Measurements from ENCODE around the gene FAM3A.
A peak's percentile ranks its signal among the peaks of the same experiment; 100 is the strongest.

FAM3A gene

DNA sequence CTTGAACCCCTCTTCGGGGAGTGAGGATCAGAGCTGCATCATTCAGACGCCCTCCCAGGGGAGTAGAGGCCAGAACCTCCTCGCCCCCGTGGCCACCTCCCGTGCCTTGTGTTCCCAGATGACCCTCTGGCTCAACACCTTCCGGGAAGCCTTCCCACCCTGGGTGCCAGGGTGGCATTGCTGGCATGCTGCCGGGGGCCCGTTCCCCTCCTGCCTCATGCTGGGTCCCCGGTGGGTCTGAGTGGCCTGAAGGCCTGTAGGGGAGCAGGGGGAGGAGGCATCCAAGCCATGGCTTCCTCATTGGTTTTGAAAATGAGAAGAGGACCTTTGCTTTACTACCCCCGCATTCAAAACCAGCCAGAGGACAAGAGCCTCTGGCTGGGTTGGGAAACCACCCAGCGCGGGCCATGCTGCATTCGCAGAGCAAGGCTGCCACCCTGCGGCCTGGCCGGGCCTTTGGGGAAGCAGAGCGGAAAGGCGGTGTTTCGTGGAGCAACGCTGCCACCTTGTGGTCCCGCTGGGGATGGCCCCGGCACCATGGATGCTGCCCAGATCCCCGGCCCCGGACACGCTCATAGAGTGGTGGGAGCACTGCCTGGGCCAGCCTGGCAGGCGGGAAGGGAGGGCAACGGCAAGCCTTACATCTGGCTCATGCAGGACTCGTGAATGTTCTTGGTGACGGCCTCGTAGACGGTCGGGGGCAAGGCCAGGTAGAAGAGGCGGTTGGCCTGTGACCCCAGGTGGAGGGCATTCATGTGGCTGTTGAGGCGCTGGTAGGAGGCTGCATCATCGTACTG is 18.7 kb upstream of the FAM3A start:
- peak; percentile 78 to 86 for DNase-seq (ENCODE audit: low read depth in 2 of 2)

GRCh38 chrX:154532690-154533089 is 16.7 kb upstream of the FAM3A start:
- DNase-seq (ENCODE audit: low read depth in 2 of 2), result no peak

GRCh38 chrX:154531626-154532025 is 15.6 kb upstream of the FAM3A start:
- DNase-seq (ENCODE audit: low read depth in 2 of 2), result no peak

- no peak for DNase-seq (ENCODE audit: low read depth in 2 of 2)
Observed at GRCh38 chrX:154530286-154530685, 14.3 kb upstream of the FAM3A start.

GRCh38 chrX:154529206-154529612 is 13.2 kb upstream of the FAM3A start:
- no peak for DNase-seq (ENCODE audit: low read depth in 2 of 2)

DNA sequence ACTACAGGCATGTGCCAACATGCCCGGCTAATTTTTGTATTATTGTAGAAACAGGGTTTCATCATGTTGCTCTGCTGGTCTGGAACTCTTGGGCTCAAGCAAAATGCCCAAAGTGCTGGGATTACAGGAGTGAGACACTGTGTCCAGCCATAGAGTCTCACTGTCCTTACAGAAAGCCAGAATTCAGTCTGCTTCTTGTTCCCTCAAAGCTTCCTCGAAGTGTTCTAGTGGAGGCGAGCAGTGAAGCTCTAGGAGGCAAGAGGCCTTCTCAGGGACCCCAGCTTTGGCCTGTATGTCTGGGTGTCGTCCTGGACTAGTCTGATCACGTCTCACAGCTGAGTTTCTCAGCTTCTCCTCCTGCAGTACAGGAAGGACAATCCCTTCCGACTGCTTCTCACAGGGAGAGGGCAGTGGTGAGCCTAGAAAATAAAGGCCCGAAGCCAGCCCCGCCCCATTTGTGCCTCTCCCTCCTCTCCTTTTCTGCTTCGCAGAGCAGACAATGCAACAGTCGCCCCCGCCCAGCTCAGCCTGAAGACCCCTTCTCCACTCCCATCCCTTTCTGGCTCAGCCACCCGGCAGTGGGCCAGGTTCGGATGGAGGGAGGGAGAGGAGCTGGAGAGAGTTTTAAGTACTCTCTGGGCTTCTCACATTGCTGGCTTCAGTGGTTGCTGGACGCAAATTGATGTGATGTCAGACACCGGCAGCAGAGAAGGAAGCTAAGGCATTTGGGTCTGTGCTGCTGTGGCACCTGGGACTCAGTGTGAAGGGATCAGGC is 11.1 kb upstream of the FAM3A start:
- peak; percentile 25 to 50 for DNase-seq (ENCODE audit: low read depth in 2 of 2)

DNA sequence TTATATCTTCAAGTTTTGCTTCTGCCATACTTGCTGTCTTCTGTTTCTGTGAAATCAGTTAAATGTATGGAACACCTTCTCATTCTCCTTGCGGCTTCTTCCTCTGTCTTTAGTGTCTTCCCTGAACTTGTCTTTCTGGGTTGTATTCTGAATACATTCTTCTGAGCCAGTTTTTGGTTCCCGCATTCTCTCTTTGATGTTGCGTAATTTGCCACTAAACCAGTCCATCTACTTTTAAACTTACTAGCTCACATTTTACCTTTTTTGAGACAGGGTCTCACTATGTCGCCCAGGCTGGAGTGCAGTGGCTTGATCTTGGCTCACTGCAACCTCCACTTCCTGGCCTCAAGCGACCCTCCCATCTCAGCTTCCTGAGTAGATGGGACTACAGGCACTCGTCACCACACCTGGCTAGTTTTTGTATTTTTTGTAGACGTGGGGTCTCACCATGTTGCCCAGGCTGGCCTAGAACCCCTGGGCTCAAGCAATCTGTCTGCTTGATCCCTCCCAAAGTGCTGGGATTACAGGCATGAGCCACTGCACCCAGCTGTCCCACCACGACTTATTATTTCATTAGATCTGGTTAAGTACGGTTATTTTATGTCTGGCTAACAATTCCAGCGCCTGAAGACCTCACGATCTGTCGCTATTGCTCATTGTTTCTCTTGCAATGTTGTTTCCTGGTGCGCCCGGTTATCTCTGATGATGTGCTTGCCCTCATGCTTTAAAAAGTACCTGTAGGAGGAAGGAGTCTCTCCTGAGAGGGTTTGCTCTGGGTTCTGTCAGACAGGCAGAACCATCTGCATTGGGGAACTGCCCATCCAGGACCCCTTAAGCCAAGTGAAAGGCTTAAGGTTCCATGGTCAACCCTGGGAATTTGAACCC is 9.8 kb upstream of the FAM3A start:
- no peak for DNase-seq (ENCODE audit: low read depth in 2 of 2)

DNA sequence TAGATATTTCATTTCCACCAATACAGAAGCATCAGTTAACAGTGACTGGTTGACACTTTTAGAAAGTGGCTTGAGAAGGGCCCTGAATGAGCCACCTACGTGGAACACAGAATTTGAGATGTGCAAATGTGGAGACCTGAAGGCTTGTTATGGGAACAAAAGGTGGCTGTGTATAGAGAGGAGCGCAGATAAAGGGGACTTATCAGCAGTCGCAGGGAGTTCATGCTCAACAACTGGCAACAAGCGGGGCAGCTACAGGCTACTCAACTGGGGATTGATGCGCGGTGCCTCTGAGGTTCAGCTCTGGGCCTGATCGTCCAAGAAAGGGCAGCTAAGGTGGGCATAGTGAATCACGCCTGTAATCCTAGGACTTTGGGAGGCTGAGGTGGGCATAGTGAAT is 3.4 kb upstream of the FAM3A start:
- DNase-seq (ENCODE audit: low read depth in 2 of 2), result no peak

DNA sequence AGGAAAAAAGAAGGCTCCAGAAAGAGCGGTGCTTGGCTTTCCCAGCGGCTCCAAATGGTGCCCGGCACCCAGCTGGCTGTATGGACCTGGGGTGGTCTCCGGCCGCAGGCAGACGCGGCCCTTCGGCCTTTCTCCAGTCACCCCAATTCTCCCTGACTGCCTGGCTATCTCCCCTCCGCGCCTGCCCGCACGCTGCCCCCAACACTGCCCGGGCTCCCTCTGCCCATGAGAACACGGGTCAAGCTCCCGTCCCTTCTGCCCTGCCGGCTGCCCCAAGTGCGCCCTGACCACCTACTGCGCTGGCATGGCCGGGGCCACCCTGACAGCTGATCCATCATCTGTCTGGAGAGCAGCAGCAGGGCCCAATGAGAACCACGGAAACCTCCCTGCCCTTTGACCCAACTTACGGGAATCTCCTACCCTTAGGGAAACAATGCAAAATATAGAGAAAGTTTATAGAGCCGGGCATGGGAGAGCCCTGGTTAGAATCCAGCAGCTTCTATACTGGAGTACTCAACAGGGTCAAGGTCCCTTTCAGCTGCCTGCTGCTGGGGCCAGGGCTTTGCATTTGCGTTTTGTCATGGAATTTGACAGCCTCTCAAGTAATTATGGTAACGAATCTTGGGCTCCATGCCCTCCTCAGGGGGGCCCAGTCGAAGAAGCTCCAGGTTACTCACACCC is 1.2 kb upstream of the FAM3A start:
- no peak for DNase-seq (ENCODE audit: low read depth in 2 of 2)

GRCh38 chrX:154516656-154517100 is 646 bp upstream of the FAM3A start:
- DNase-seq (ENCODE audit: low read depth in 2 of 2), result no peak

- DNase-seq (ENCODE audit: low read depth in 2 of 2), result no peak
Observed at GRCh38 chrX:154515090-154515965, 704 bp downstream of the FAM3A start.

DNA sequence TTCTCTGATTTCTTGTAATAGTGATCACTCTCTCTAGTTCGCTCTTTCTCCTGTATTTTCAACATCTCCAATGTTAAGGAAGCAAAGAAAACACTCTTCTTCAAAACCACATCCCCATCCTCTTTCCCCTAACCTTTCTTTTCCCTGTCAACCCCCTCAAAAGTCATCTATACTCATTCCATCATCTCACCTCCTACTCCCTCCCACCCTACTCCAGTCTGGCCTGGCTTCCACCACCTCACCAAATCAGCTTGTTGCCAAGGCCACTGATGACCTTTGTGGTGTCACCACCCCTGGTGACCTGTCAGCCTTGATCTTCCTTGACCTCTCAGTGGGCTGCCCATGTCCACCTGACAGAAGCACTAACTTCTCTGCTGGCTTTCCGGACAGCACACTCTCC is 2.3 kb downstream of the FAM3A start:
- DNase-seq (ENCODE audit: low read depth in 2 of 2), result no peak

DNA sequence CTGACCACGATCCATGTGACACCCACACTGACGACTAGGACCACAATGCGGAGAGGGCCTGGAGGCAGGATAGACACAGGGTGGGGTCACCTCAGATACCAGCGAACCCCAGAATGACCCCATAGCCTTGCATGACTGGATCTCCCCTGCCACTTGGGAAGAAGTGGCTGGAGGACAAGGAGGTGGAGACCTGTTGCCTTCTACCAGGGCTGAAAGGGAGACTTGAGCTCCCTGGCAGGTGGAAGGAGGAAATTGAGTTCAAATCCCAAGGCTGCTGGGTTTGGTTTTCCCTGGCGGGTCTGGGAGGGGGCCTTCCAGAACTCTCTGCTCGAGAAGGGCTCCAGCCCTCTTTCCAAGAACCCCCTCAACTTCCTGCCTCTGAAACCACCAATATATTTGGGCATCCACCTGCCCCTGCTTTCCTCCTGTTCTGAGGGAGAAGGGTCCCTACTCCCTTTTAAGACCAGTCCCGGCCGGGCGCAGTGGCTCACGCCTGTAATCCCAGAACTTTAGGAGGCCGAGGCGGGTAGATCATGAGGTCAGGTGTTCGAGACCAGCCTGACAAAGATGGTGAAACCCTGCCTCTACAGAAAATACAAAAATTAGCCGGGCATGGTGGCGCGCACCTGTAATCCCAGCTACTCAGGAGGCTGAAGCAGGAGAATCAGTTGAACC is 3.0 kb downstream of the FAM3A start:
- DNase-seq (ENCODE audit: low read depth in 2 of 2), result no peak

GRCh38 chrX:154511761-154512160 is 4.3 kb downstream of the FAM3A start:
- DNase-seq (ENCODE audit: low read depth in 2 of 2), result no peak

- DNase-seq (ENCODE audit: low read depth in 2 of 2), result no peak
Observed at GRCh38 chrX:154509455-154509854, 6.6 kb downstream of the FAM3A start.

DNA sequence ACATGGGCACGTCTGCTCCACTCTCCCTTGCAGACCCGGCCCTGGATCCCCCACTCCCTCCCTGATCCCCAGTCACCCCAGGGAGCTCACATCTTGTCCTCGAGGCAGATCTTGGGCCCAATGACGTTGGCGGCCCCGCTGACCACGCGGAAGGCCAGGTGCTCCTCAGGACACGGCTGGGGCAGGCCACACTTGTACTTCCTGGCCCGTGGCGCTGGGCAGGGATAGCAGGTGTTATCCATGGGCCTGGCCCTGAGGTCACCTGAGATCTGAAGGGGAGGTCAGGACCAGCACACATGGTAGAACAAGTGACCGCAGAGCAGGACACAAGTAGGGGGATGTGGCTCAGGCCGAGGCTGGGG is 7.7 kb downstream of the FAM3A start:
- DNase-seq (ENCODE audit: low read depth in 2 of 2), result no peak

DNA sequence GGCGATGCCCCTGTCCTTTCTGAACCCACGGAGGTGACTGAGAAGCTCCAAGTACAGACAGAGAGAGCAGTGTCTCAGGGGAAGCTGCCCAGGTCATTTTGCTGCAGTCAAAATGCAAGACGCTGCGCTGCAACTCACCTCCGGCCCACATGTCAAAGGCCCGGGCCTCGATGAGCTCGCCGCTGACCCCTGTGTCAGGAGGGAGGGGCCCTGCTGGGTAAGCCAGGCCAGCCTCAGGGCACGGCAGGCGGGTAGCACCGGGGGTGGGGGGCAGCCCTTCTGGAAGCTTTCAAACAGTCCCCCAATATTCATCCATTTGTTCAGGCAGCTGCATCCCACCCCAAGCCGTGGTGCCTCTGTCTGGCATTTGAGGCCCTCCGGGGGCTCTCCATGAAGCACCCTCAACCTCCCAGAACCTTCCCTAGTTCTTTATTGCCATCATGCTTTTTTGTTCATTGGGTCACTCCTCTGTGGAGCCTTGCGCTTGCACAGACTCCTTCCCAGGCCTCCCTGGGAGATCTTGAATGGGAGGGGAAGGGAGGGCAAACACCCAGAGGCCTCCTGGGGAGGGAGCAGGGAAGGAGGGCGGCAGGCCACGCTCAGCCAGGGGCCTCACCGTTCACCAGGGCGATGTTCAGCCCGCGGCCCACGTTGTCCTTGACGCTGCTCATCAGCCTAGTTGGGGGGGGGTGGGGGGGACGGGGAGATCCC is 8.2 kb downstream of the FAM3A start:
- DNase-seq (ENCODE audit: low read depth in 2 of 2), result no peak

GRCh38 chrX:154506483-154507332 is 9.3 kb downstream of the FAM3A start:
- DNase-seq (ENCODE audit: low read depth in 2 of 2), result no peak

Data from stimulated activated CD4-positive, alpha-beta T cell treated with anti-CD3 and anti-CD28 coated beads, Interleukin-15, amount 100 ng/mL, for 48 hours (primary cell).